Fibroblast of lung (primary cell): ENCODE data around the gene POLR2J. TPM values are rescaled to one million over a fixed set of nuclear protein-coding genes. Genes with fewer than 3 reads are reported as not detected.
"Not testable (repeated sequence)": the region's sequence is repeated elsewhere in the genome, so short reads cannot be mapped to it uniquely, and the experiment has no call there.

Experiments used
- DNase-seq, 2 donors: peaks; one replicate each; pipeline versions ENCODE4 v3.0.0 to v3.0.0-alpha.2; 2010; ENCODE audit warnings: low read depth in 2 of 2
- H2AFZ ChIP-seq: 2 replicates; pipeline ENCODE4 v1.5.1; 2012; ENCODE audit warnings: low read length, control low read depth, inconsistent platforms
- H3K27ac ChIP-seq: 2 replicates; pipeline ENCODE4 v1.5.1; 2011; ENCODE audit warnings: low read length, control low read depth; ENCODE audit not compliant: insufficient read depth
- H3K27me3 ChIP-seq: 2 replicates; pipeline ENCODE4 v1.5.1; 2011; ENCODE audit warnings: mild to moderate bottlenecking, low read length; ENCODE audit not compliant: control insufficient read depth, insufficient read depth
- H3K36me3 ChIP-seq: 2 replicates; pipeline ENCODE4 v1.5.1; 2011; ENCODE audit warnings: low read length; ENCODE audit not compliant: control insufficient read depth, insufficient read depth
- H3K4me1 ChIP-seq: 2 replicates; pipeline ENCODE4 v1.5.1; 2011; ENCODE audit warnings: low read length; ENCODE audit not compliant: control insufficient read depth, insufficient read depth; ENCODE audit errors: extremely low read depth
- H3K4me2 ChIP-seq: 2 replicates; pipeline ENCODE4 v1.5.1; 2011; ENCODE audit warnings: low read length, control low read depth; ENCODE audit not compliant: insufficient read depth; ENCODE audit errors: extremely low read depth
- H3K4me3 ChIP-seq, 4 experiments: fragments of 200-600 bp in 1 of 4; sonication (generic) in 1 of 4; replicated peaks in 1 of 4; 2 replicates each; pipeline ENCODE4 v1.5.1; 2011 to 2016; ENCODE audit warnings: low read length in 4 of 4, low read depth in 3 of 4, mild to moderate bottlenecking in 3 of 4, control low read depth in 2 of 4, inconsistent platforms in 1 of 4, mixed read lengths in 1 of 4; ENCODE audit not compliant: insufficient read depth in 1 of 4; ENCODE audit errors: control extremely low read depth in 1 of 4
- H3K79me2 ChIP-seq: 2 replicates; pipeline ENCODE4 v1.5.1; 2012; ENCODE audit warnings: mild to moderate bottlenecking, low read length, inconsistent platforms; ENCODE audit not compliant: control insufficient read depth, insufficient read depth
- H3K9ac ChIP-seq: 2 replicates; pipeline ENCODE4 v1.5.1; 2011; ENCODE audit warnings: mild to moderate bottlenecking, low read length, control low read depth; ENCODE audit not compliant: insufficient read depth
- H3K9me3 ChIP-seq: 2 replicates; pipeline ENCODE4 v1.5.1; 2012; ENCODE audit warnings: low read depth, low read length; ENCODE audit not compliant: control insufficient read depth, insufficient read depth
- H4K20me1 ChIP-seq: 2 replicates; pipeline ENCODE4 v1.5.1; 2011; ENCODE audit warnings: low read length; ENCODE audit not compliant: control insufficient read depth, insufficient read depth; ENCODE audit errors: extremely low read depth
- EZH2 ChIP-seq: IDR thresholded peaks from 2 replicates; pipeline ENCODE4 v1.5.1; 2012; ENCODE audit warnings: low read length, control low read depth, mild to moderate bottlenecking; ENCODE audit errors: missing control alignments
- polyA plus RNA-seq, 2 donors: library from polyadenylated mRNA; depleted of rRNA in 1 of 2; stranded (reverse) in 1 of 2; unstranded in 1 of 2; fragments of >200 nt; gene quantifications; 2 replicates each; pipeline ENCODE4 v1.2.1, GENCODE V29; 2011 to 2012; ENCODE audit warnings: missing spikeins in 1 of 2
- total RNA-seq: library from RNA; depleted of rRNA; stranded (reverse); fragments of >200 nt; gene quantifications from 2 replicates; pipeline ENCODE4 v1.2.1, GENCODE V29; 2014
- TF ChIP-seq, protein P1 (sequence below), 2 donors: IDR thresholded peaks in 1 of 2; conservative IDR thresholded peaks in 1 of 2; 1 replicate in 1 of 2; 2 replicates in 1 of 2; pipeline ENCODE4 v1.5.1; 2011 to 2012; ENCODE audit warnings: low read length in 2 of 2, control low read depth in 1 of 2, inconsistent platforms in 1 of 2, low read depth in 1 of 2, mild to moderate bottlenecking in 1 of 2

The POLR2J gene
- total and polyA plus RNA-seq, 2 donors (not counting 1 experiment from before 2014, with no cell fraction given): 37.2 to 55.3 TPM

DNA sequence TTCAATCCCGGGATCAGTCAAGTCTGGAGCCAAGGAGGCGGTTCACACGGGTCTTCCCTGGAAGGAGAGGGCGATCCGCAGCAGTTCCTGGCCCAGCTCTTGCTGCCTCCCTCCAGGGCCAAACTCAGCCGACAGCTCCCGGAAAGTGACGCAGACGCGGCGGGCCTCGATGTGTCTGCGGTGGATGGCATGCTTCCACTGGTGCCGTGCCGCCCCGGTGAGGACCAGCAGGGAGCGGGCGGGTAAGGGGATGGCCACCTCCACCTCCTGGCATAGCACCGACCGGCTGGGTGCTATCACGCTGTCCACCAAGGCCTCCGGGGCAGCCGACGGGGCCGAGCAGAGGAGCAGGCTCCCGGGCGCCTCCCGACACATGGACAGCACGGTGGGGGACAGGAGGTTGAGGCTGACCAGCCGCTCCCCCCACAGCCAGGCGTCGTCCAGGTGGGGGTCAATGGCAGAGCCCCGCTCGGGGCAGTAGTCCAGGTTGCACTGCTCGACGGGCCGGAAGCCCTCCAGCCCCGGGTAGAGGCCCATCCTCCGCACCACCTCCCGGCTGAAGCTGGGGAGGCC is 21.3 kb downstream of the POLR2J start:
- no peaks in the 10 kb centered on the region for H3K9me3 ChIP-seq
- H2AFZ ChIP-seq: no peak overlapping the region
- peaks cover 6% of the 10 kb centered on the region for H3K36me3 ChIP-seq
- H3K9ac ChIP-seq: no peak overlapping the region
- no peaks in the 10 kb centered on the region for H3K4me1 ChIP-seq
- no peaks in the 10 kb centered on the region for H4K20me1 ChIP-seq
- H3K79me2 ChIP-seq: no peaks in the 10 kb centered on the region
- no peak for DNase-seq
- no peaks in the 10 kb centered on the region for H3K27me3 ChIP-seq
- no peak overlapping the region for H3K4me2 ChIP-seq
- no peak overlapping the region for H3K4me3 ChIP-seq
- H3K27ac ChIP-seq: no peak overlapping the region
- TF ChIP-seq, protein P1, sequence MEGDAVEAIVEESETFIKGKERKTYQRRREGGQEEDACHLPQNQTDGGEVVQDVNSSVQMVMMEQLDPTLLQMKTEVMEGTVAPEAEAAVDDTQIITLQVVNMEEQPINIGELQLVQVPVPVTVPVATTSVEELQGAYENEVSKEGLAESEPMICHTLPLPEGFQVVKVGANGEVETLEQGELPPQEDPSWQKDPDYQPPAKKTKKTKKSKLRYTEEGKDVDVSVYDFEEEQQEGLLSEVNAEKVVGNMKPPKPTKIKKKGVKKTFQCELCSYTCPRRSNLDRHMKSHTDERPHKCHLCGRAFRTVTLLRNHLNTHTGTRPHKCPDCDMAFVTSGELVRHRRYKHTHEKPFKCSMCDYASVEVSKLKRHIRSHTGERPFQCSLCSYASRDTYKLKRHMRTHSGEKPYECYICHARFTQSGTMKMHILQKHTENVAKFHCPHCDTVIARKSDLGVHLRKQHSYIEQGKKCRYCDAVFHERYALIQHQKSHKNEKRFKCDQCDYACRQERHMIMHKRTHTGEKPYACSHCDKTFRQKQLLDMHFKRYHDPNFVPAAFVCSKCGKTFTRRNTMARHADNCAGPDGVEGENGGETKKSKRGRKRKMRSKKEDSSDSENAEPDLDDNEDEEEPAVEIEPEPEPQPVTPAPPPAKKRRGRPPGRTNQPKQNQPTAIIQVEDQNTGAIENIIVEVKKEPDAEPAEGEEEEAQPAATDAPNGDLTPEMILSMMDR (conservative IDR thresholded peaks at IDR 0.05 in 1 of 2, IDR thresholded peaks at IDR 0.05 in 1 of 2; ENCODE audit: low read depth in 1 of 2, low read length in 2 of 2): no peak
- no peak for TF ChIP-seq EZH2

DNA sequence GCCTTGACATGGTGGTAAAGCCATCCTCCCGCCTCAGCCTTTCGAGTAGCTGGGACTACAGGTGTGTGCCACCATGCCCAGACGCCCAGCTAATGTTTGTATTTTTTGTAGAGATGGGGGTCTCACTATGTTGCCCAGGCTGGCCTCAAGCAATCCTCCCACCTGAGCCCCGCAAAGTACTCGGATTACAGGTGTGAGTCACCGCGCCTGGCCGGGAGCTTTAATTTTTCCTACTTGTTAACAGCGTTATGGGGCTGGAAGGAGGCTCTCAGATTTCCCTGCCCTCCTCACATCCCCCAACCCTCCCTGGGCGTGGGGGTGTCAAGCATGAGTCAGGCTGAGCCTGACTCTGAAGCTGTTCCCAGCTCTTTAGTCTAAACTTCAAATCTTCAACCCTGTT is 22.4 kb downstream of the POLR2J start:
- Histone ChIP-seq H3K27ac (no peak overlapping the region), H3K4me1 (no peaks in the 10 kb centered on the region), H3K9ac (no peak overlapping the region), H2AFZ (no peak overlapping the region), H4K20me1 (no peaks in the 10 kb centered on the region), H3K4me3 (no peak overlapping the region), H3K36me3 (peaks cover 6% of the 10 kb centered on the region), H3K79me2 (no peaks in the 10 kb centered on the region), H3K27me3 (no peaks in the 10 kb centered on the region), H3K9me3 (no peaks in the 10 kb centered on the region), H3K4me2 (no peak overlapping the region)
- TF ChIP-seq, protein P1 (conservative IDR thresholded peaks at IDR 0.05 in 1 of 2, IDR thresholded peaks at IDR 0.05 in 1 of 2; ENCODE audit: low read depth in 1 of 2, low read length in 2 of 2): no peak
- no peak for TF ChIP-seq EZH2
- DNase-seq: peak; percentile 29 to 75

DNA sequence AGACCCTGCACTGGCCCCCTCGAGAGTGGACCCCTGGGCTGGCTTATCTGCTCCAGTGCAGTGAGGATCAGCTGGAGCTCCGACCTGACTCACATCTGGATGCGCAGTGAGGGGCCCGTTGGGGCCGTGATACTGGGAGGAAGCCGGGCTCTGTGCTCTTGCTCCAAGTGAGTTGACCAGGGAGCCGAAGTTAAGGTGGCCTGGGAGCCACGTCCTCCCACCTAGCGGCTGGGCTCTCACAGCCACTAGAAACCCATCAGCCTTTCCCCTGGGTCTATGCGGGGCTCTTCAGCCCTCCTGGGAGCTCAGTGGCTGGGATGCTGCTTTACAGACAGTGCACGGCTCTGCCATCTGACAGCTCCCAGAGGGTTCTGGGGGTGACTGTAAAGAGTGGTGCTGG is 23.1 kb downstream of the POLR2J start:
- H3K4me2 ChIP-seq: no peak overlapping the region
- H3K9ac ChIP-seq: no peak overlapping the region
- no peak overlapping the region for H3K27ac ChIP-seq
- H3K9me3 ChIP-seq: no peaks in the 10 kb centered on the region
- no peaks in the 10 kb centered on the region for H4K20me1 ChIP-seq
- no peak for TF ChIP-seq EZH2
- TF ChIP-seq, protein P1 (conservative IDR thresholded peaks at IDR 0.05 in 1 of 2, IDR thresholded peaks at IDR 0.05 in 1 of 2; ENCODE audit: low read depth in 1 of 2, low read length in 2 of 2): no peak
- peaks cover 6% of the 10 kb centered on the region for H3K36me3 ChIP-seq
- no peak overlapping the region for H3K4me3 ChIP-seq
- H3K79me2 ChIP-seq: no peaks in the 10 kb centered on the region
- H2AFZ ChIP-seq: no peak overlapping the region
- H3K27me3 ChIP-seq: no peaks in the 10 kb centered on the region
- no peak for DNase-seq
- H3K4me1 ChIP-seq: no peaks in the 10 kb centered on the region

DNA sequence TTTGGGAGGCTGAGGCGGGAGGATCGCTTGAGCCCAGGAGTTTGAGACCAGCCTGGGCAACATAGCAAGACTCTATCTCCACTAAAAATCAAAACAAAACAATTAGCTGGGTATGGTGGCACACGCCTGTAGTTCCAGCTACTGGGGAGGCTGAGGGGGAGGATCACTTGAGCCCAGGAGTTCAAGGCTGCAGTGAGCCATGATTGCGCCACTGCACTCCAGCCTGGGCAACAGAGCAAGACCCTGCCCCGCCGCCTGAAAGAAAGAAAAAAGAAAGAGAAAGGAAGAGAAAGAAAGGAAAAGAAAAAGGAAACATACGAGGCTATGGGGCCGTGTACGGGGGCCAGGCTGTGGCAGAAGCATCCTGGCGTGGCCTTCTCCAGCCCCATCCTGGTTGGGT is 23.8 kb downstream of the POLR2J start:
- not testable (repeated sequence) for H3K9ac ChIP-seq, H3K27me3 ChIP-seq, H4K20me1 ChIP-seq, H3K79me2 ChIP-seq, H3K4me3 ChIP-seq, H3K4me2 ChIP-seq, H3K9me3 ChIP-seq, H3K27ac ChIP-seq, H3K4me1 ChIP-seq, DNase-seq, H2AFZ ChIP-seq, H3K36me3 ChIP-seq
